GM13977 (cell line): ENCODE results near the gene PPCS.

Experiments used
- DNase-seq: peaks from one replicate; pipeline ENCODE4 v3.0.0; 2012; ENCODE audit warnings: low spot score
- in situ Hi-C: fragments of 300-500 bp; cut with MboI; formaldehyde crosslinking; loops from one replicate; pipeline ENCODE4 v1.12.0; 2022; ENCODE audit warnings: low sequenced_read_pairs, low pct_unique_long_range_greater_than_20kb, mixed read lengths, inconsistent platforms; ENCODE audit not compliant: unreplicated experiment
- TF ChIP-seq, protein P1 (sequence below): IDR thresholded peaks from 2 replicates; pipeline ENCODE4 v1.5.1; 2012; ENCODE audit warnings: mild to moderate bottlenecking, control low read depth; ENCODE audit not compliant: insufficient read depth; ENCODE audit errors: extremely low read depth, missing control alignments

PPCS gene

DNA sequence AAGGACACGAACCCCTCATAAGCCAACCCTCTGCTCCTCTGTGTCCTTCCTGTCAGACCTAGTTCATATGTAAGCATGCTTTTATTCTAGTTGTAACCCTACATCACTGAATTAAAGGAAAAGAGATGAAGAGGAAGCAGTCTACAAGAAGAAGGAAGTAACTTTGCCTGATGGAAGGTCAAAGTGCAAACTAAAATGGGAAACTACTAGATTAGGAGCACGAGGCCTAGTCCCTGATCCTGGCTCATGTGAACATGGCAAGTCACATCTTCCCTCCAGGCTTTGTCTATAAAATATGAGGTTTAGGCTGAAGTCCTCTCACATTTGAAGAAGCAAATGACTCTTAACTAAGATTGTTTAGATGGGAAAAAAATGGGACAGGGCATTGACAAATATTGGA, 13.7 kb upstream of the PPCS start:
- in situ Hi-C loops: no loop called here
- DNase-seq: no peak
- TF ChIP-seq, protein P1, sequence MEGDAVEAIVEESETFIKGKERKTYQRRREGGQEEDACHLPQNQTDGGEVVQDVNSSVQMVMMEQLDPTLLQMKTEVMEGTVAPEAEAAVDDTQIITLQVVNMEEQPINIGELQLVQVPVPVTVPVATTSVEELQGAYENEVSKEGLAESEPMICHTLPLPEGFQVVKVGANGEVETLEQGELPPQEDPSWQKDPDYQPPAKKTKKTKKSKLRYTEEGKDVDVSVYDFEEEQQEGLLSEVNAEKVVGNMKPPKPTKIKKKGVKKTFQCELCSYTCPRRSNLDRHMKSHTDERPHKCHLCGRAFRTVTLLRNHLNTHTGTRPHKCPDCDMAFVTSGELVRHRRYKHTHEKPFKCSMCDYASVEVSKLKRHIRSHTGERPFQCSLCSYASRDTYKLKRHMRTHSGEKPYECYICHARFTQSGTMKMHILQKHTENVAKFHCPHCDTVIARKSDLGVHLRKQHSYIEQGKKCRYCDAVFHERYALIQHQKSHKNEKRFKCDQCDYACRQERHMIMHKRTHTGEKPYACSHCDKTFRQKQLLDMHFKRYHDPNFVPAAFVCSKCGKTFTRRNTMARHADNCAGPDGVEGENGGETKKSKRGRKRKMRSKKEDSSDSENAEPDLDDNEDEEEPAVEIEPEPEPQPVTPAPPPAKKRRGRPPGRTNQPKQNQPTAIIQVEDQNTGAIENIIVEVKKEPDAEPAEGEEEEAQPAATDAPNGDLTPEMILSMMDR: no peak

DNA sequence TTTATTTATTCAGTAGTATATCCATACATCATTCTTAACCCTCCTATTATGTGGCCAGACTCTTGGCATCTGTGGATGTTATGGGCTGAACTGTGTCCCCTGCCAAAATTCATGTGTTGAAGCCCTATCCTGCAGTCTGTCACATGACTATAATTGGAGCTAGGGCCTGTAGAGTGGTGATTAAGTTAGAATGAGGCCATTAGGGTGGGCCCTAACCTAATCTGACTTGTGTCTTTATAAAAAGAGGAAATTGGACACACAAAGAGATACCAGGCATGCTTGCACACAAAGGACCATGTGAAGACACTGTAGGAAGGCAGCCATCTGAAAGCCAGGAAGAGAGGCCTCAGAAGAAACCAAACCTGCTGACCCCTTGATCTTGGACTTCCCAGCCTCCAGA, 7.1 kb upstream of the PPCS start:
- in situ Hi-C loops: no loop called here
- TF ChIP-seq, protein P1: no peak
- DNase-seq: no peak

DNA sequence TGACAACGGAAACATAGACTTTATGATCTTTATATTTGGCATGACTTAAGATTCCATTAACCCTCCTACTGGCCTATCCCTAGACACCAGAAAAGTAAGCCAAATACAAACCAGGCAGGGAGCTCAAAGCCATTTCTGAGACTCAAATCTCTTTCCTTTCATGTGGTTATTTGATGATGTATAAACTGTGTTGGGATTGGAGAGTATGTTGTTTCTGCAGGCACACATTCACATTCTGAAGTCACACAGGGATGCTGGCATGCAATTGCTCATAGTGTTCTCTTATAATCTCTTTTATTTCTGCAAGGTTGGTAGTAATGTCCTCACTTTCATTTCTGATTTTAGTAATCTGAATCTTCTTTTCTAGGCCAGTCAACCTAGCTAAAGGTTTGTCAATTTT, 6.3 kb upstream of the PPCS start:
- TF ChIP-seq, protein P1: no peak
- in situ Hi-C loops: no loop called here
- no peak for DNase-seq

DNA sequence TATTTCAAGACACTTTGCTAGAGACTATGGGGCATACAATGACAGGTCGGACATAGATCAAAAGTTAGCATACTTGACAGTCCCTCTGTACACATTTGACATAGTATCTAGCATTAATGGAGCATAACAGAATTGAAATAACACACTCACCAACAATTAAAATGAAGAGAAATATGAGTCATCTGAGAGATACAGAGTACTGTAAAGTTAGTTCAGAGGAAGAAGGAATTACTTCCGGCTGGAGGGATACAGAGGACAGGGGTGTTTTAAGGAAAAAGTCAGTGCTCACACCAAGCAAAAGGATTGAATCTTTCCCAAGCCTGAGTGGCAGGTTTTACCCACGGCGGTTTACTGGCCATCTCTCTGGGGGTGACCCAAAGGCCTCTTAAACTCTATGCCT, 3.0 kb upstream of the PPCS start:
- DNase-seq: no peak
- in situ Hi-C loops: no loop called here
- TF ChIP-seq, protein P1: no peak

DNA sequence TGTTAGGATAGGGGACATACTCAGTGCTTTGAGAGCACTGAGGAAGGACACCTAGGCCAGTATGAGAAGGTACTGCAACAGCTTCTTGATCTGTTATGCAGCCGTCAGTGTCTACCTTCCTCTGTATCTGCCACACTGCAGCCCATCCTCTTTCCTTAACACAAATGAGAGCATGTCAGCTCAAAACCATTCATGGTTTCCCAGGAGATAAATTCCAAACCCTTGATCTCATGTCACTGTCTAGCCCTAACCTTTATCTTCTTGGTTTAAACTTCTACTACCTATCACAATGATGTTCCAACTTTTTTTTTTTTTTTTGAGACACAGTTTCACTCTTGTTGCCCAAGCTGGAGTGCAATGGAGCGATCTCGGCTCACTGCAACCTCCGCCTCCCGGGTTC, 1.9 kb upstream of the PPCS start:
- in situ Hi-C loops: no loop called here
- TF ChIP-seq, protein P1: no peak
- DNase-seq: no peak

DNA sequence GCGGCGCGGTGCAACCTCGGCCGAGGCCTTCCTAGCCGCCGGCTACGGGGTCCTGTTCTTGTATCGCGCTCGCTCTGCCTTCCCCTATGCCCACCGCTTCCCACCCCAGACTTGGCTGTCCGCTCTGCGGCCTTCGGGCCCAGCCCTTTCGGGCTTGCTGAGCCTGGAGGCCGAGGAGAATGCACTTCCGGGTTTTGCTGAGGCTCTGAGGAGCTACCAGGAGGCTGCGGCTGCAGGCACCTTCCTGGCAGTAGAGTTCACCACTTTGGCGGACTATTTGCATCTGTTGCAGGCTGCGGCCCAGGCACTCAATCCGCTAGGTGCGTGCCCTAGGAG, 379 bp downstream of the PPCS start:
- TF ChIP-seq, protein P1: no peak
- in situ Hi-C loops: no loop called here
- DNase-seq: peak; percentile 78

DNA sequence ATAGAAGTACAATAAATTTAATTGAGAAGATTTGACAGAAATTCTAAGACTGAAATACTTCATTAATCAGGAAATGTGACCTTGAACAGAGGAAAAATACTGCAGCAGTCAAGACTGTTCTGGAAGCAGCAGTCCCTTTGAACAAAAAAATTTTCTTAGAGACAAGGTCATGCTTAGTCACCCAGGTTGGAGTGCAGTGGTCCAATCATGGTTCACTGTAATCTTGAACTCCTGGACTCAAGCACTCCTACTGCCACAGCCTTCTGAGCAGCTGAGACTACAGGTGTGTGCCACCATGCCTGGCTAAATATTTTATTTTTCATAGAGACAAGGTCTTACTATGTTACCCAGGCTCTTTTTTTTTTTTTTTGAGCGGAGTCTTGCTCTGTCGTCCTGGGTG, 4.9 kb downstream of the PPCS start:
- no peak for DNase-seq
- in situ Hi-C loops: no loop called here
- TF ChIP-seq, protein P1: no peak
